H1 (cell line): Measurements from ENCODE around the gene IKBIP. TPM values are rescaled to one million over a fixed set of nuclear protein-coding genes. Genes with fewer than 3 reads are reported as not detected.

Experiments
- CTCF ChIA-PET: fragments of 300-600 bp; sonication (Branson Sonifier 250); formaldehyde crosslinking; loops from one replicate; lab custom pipeline; 2021; ENCODE audit not compliant: partially characterized antibody; lab: Charles Lee
- POLR2A ChIA-PET: fragments of 300-600 bp; sonication (Branson Sonifier 250); formaldehyde crosslinking; loops from one replicate; lab custom pipeline; 2021; ENCODE audit warnings: inconsistent platforms; ENCODE audit not compliant: partially characterized antibody; lab: Charles Lee
- DNase-seq, 2 experiments: peaks; one replicate each; pipeline versions ENCODE4 v3.0.0 to v3.0.0-alpha.2; 2010 to 2022; ENCODE audit warnings: low spot score in 2 of 2, low read depth in 1 of 2, mixed read lengths in 1 of 2
- FAIRE-seq: peaks from 2 replicates; lab custom pipeline; 2011; peaks lifted over from hg19 to GRCh38; lab: Jason Lieb, UNC
- H2AFZ ChIP-seq: 2 replicates; pipeline ENCODE4 v1.8.1; 2012; ENCODE audit warnings: low read length, inconsistent platforms
- H2AK5ac ChIP-seq: 2 replicates; pipeline ENCODE4 v1.6.1; 2013; ENCODE audit warnings: low read depth, low read length
- H2BK120ac ChIP-seq: replicated peaks from 2 replicates; pipeline ENCODE3; 2013; ENCODE audit warnings: low read depth, low read length, inconsistent platforms
- H2BK12ac ChIP-seq: 2 replicates; pipeline ENCODE4 v1.6.1; 2013; ENCODE audit warnings: low read depth, low read length
- H2BK15ac ChIP-seq: 2 replicates; pipeline ENCODE4 v1.6.1; 2013; ENCODE audit warnings: low read length
- H2BK20ac ChIP-seq: 2 replicates; pipeline ENCODE4 v1.6.1; 2013; ENCODE audit warnings: low read length
- H2BK5ac ChIP-seq: 2 replicates; pipeline ENCODE4 v1.6.1; 2013; ENCODE audit warnings: low read depth, low read length
- H3K14ac ChIP-seq: 2 replicates; pipeline ENCODE4 v1.6.1; 2013; ENCODE audit warnings: inconsistent platforms; ENCODE audit not compliant: insufficient read length
- H3K18ac ChIP-seq: 2 replicates; pipeline ENCODE4 v1.6.1; 2013; ENCODE audit warnings: low read length; ENCODE audit errors: extremely low read depth
- H3K23ac ChIP-seq: 2 replicates; pipeline ENCODE4 v1.6.1; 2013; ENCODE audit warnings: inconsistent platforms; ENCODE audit not compliant: insufficient read length
- H3K23me2 ChIP-seq: 2 replicates; pipeline ENCODE4 v1.6.1; 2013; ENCODE audit warnings: low read depth, low read length
- H3K27ac ChIP-seq: 2 replicates; pipeline ENCODE4 v1.6.1; 2011; ENCODE audit warnings: low read depth, low read length, inconsistent platforms
- H3K27me3 ChIP-seq, 4 experiments: replicated peaks in 1 of 4; 1 replicate in 1 of 4; 2 replicates in 3 of 4; pipeline versions ENCODE4 v1.6.1 to v1.8.1; 2011 to 2013; ENCODE audit warnings: low read length in 3 of 4, mild to moderate bottlenecking in 3 of 4, inconsistent platforms in 2 of 4, mixed read lengths in 2 of 4, moderate library complexity in 1 of 4; ENCODE audit not compliant: control insufficient read depth in 3 of 4, insufficient read depth in 3 of 4; ENCODE audit errors: extremely low read depth in 1 of 4
- H3K36me3 ChIP-seq, 4 experiments: 2 replicates each; pipeline versions ENCODE4 v1.6.1 to v1.8.1; 2011 to 2013; ENCODE audit warnings: mild to moderate bottlenecking in 4 of 4, low read length in 3 of 4, moderate library complexity in 2 of 4, control low read depth in 1 of 4, inconsistent platforms in 1 of 4; ENCODE audit not compliant: insufficient read depth in 4 of 4, control insufficient read depth in 2 of 4
- H3K4ac ChIP-seq: replicated peaks from 2 replicates; pipeline ENCODE3; 2013; ENCODE audit warnings: low read length, low read depth, mixed read lengths, inconsistent platforms; ENCODE audit not compliant: insufficient read length
- H3K4me1 ChIP-seq, 4 experiments: replicated peaks in 1 of 4; 1 replicate in 1 of 4; 2 replicates in 3 of 4; pipeline versions ENCODE4 v1.6.1 to v1.8.1; 2011 to 2013; ENCODE audit warnings: low read length in 3 of 4, inconsistent platforms in 2 of 4, mixed read lengths in 1 of 4; ENCODE audit not compliant: insufficient read depth in 4 of 4, control insufficient read depth in 3 of 4
- H3K4me2 ChIP-seq, 2 experiments: 2 replicates each; pipeline versions ENCODE4 v1.6.1 to v1.8.1; 2011 to 2013; ENCODE audit warnings: low read depth in 2 of 2, low read length in 2 of 2, control low read depth in 1 of 2, inconsistent platforms in 1 of 2, mild to moderate bottlenecking in 1 of 2; ENCODE audit not compliant: insufficient read depth in 1 of 2
- H3K4me3 ChIP-seq, 4 experiments: fragments of 200-600, 300-600 bp in 1 of 4; sonication (generic), shearing (Covaris generic), sonication (Bioruptor Twin) in 1 of 4; 2 replicates each; pipeline versions ENCODE4 v1.5.1 to v1.8.1; 2011 to 2016; ENCODE audit warnings: low read length in 4 of 4, low read depth in 3 of 4, control low read depth in 2 of 4, inconsistent platforms in 2 of 4, mild to moderate bottlenecking in 2 of 4, mixed read lengths in 1 of 4, moderate library complexity in 1 of 4; ENCODE audit not compliant: insufficient read depth in 2 of 4; ENCODE audit errors: extremely low read depth in 1 of 4
- H3K56ac ChIP-seq: replicated peaks from 2 replicates; pipeline ENCODE3; 2013; ENCODE audit warnings: low read depth, mild to moderate bottlenecking, mixed read lengths, low read length, inconsistent platforms; ENCODE audit not compliant: insufficient read length
- H3K79me1 ChIP-seq: 2 replicates; pipeline ENCODE4 v1.6.1; 2013; ENCODE audit warnings: low read depth, low read length, control low read depth
- H3K79me2 ChIP-seq, 2 experiments: 2 replicates each; pipeline versions ENCODE4 v1.6.1 to v1.8.1; 2012 to 2013; ENCODE audit warnings: low read length in 2 of 2, mild to moderate bottlenecking in 2 of 2, inconsistent platforms in 1 of 2; ENCODE audit not compliant: insufficient read depth in 2 of 2, control insufficient read depth in 1 of 2
- H3K9ac ChIP-seq, 4 experiments: replicated peaks in 1 of 4; 1 replicate in 1 of 4; 2 replicates in 3 of 4; pipeline versions ENCODE4 v1.6.1 to v1.8.1; 2011 to 2013; ENCODE audit warnings: low read depth in 3 of 4, low read length in 3 of 4, control low read depth in 2 of 4, mild to moderate bottlenecking in 2 of 4, moderate library complexity in 2 of 4, inconsistent platforms in 1 of 4; ENCODE audit errors: extremely low read depth in 1 of 4
- H3K9me3 ChIP-seq, 2 experiments: 2 replicates each; pipeline versions ENCODE4 v1.6.1 to v1.8.1; 2012 to 2013; ENCODE audit warnings: mild to moderate bottlenecking in 2 of 2, moderate library complexity in 2 of 2, control low read depth in 1 of 2, inconsistent platforms in 1 of 2, low read depth in 1 of 2, low read length in 1 of 2, mixed read lengths in 1 of 2; ENCODE audit not compliant: insufficient read depth in 2 of 2
- H4K20me1 ChIP-seq, 2 experiments: replicated peaks in 1 of 2; 2 replicates each; pipeline versions ENCODE3 to v1.8.1; 2011 to 2013; ENCODE audit warnings: inconsistent platforms in 2 of 2, low read length in 2 of 2, mild to moderate bottlenecking in 1 of 2; ENCODE audit not compliant: insufficient read depth in 2 of 2, control insufficient read depth in 1 of 2
- H4K5ac ChIP-seq: 2 replicates; pipeline ENCODE4 v1.6.1; 2013; ENCODE audit warnings: low read length, low read depth, mixed read lengths, inconsistent platforms; ENCODE audit not compliant: insufficient read length
- H4K8ac ChIP-seq: 2 replicates; pipeline ENCODE4 v1.8.0; 2013; ENCODE audit warnings: mild to moderate bottlenecking, moderate library complexity, low read length, inconsistent platforms; ENCODE audit not compliant: insufficient read depth; ENCODE audit errors: extremely low read depth
- H4K91ac ChIP-seq: replicated peaks from 2 replicates; pipeline ENCODE3; 2013; ENCODE audit warnings: low read length, mixed read lengths, inconsistent platforms; ENCODE audit not compliant: insufficient read length
- BACH1 ChIP-seq: IDR thresholded peaks from 2 replicates; pipeline ENCODE4 v1.6.1; 2012; ENCODE audit warnings: low read length, improper control_type of control experiment
- CBX8 ChIP-seq: fragments of 300-800, 300-1000 bp; sonication (generic); IDR thresholded peaks from 2 replicates; pipeline ENCODE4 v1.7.1; 2016; ENCODE audit warnings: low read depth, low read length, borderline replicate concordance
- JUN ChIP-seq: IDR thresholded peaks from 2 replicates; pipeline ENCODE4 v1.6.1; 2011; ENCODE audit warnings: low read depth, mild to moderate bottlenecking, improper control_type of control experiment, low read length
- KDM4A ChIP-seq: IDR thresholded peaks from one replicate; pipeline ENCODE4 v1.7.1; 2012; ENCODE audit warnings: low read depth, mild to moderate bottlenecking, moderate library complexity, low read length, inconsistent platforms; ENCODE audit not compliant: severe bottlenecking
- RBBP5 ChIP-seq: IDR thresholded peaks from 2 replicates; pipeline ENCODE4 v1.7.1; 2012; ENCODE audit warnings: low read depth, mild to moderate bottlenecking, inconsistent platforms, low read length, moderate library complexity, borderline replicate concordance
- SP2 ChIP-seq: IDR thresholded peaks from 2 replicates; pipeline ENCODE4 v1.6.1; 2012; ENCODE audit warnings: mild to moderate bottlenecking, low read length, inconsistent platforms
- TAF1 ChIP-seq: IDR thresholded peaks from 2 replicates; pipeline ENCODE4 v1.6.1; 2011; ENCODE audit warnings: mild to moderate bottlenecking, low read depth, low read length
- WGBS, 2 experiments: shearing (Covaris generic) in 1 of 2; methylation state at CpG; one replicate each; pipeline versions ENCODE4 v1.1.6 to v1.1.7; 2013 to 2015; ENCODE audit warnings: low lambda C conversion rate in 2 of 2, mixed read lengths in 2 of 2, inconsistent platforms in 1 of 2, low coverage in 1 of 2, missing lambda C conversion rate in 1 of 2; ENCODE audit not compliant: insufficient replicate concordance in 2 of 2, insufficient coverage in 1 of 2, insufficient read length in 1 of 2; ENCODE audit errors: extremely low coverage in 1 of 2, missing lambda C conversion rate in 1 of 2; 5-methylcytosine and 5-hydroxymethylcytosine counted together
- polyA plus RNA-seq, 7 experiments: library from polyadenylated mRNA; depleted of rRNA in 3 of 7; stranded (reverse) in 5 of 7; unstranded in 2 of 7; fragments of >200 nt in 5 of 7; fragments of 200-250 nt in 2 of 7; gene quantifications; 1 replicate in 5 of 7; 2 replicates in 1 of 7; 4 replicates in 1 of 7; pipeline versions ENCODE4 v1.2.1 to v1.2.3, GENCODE V29; 2011 to 2013; ENCODE audit warnings: missing spikeins in 2 of 7, mixed read lengths in 2 of 7
- total RNA-seq: library from RNA; stranded (reverse); fragmentation: NEBNext Ultra II Directional; extraction: Animal tissue kit (Norgen Biotek cat#: 25700); gene quantifications from 2 replicates; pipeline ENCODE4 v1.2.1, GENCODE V29; 2021
- TF ChIP-seq, protein P1 (sequence below): IDR thresholded peaks from 2 replicates; pipeline ENCODE4 v1.6.1; 2012; ENCODE audit warnings: low read length, inconsistent platforms
- TF ChIP-seq, protein P2 (sequence below), 3 experiments: IDR thresholded peaks; 1 replicate in 2 of 3; 2 replicates in 1 of 3; pipeline versions ENCODE4 v1.5.1 to v1.6.1; 2011; ENCODE audit warnings: low read length in 3 of 3, mild to moderate bottlenecking in 3 of 3, inconsistent platforms in 2 of 3, low read depth in 1 of 3, moderate library complexity in 1 of 3; ENCODE audit not compliant: insufficient read depth in 1 of 3; ENCODE audit errors: control extremely low read depth in 1 of 3

IKBIP gene
- total and polyA plus RNA-seq, 2 of the 8 experiments (the other 6 are each of a cell fraction or from before 2014, with no cell fraction given), result 2.7 to 12.4 TPM

DNA sequence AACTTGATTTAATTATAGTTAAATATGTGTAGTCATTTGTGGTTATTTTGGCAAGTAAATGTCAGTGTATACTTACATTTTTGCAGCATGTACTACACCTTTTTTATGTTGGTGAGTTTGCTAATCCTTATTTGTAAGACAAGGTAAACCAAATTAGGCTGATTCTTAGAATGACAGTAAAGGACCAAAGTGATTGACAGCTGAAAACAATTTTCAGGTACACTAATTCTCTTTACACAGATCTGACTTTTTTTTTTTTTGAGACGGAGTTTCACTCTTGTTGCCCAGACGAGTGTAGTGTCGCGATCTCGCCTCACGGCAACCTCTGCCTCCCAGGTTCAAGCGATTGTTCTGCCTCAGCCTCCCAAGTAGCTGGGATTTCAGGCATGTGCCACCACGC is 42.7 kb downstream of the IKBIP start:
- Histone ChIP-seq H3K23me2 (no peaks in the 10 kb centered on the region), H3K56ac (no peak overlapping the region), H3K27ac (no peak overlapping the region), H3K18ac (no peak overlapping the region), H3K36me3 (peaks cover 23 to 72% (median 55%) of the 10 kb centered on the region in 4 experiments), H2AK5ac (no peak overlapping the region), H2BK12ac (no peak overlapping the region), H3K9ac (no peak overlapping the region), H2AFZ (no peak overlapping the region), H3K14ac (no peak overlapping the region), H2BK20ac (no peak overlapping the region), H4K5ac (no peak overlapping the region), H3K27me3 (no peaks in the 10 kb centered on the region), H3K9me3 (no peaks in the 10 kb centered on the region), H3K4me2 (no peak overlapping the region), H4K8ac (no peak overlapping the region), H3K4me3 (no peak overlapping the region), H2BK5ac (no peak overlapping the region), H3K23ac (no peak overlapping the region), H4K91ac (no peak overlapping the region), H2BK120ac (no peak overlapping the region), H3K79me1 (no peaks in the 10 kb centered on the region), H3K4ac (no peak overlapping the region), H2BK15ac (no peak overlapping the region), H3K4me1 (no peaks in the 10 kb centered on the region), H4K20me1 (peaks cover 5 to 8% of the 10 kb centered on the region in 2 experiments), H3K79me2 (peaks cover 0 to 9% of the 10 kb centered on the region in 2 experiments; a peak in 2 of 4 replicates)
- no peak for DNase-seq
- ChIA-PET CTCF (interaction anchor here (0.7 to 1.4 kb wide), 3 partner anchors 9 to 1743 kb away, joined by 3 to 4 read pairs (median 3); no protein-coding TSS in a partner anchor), POLR2A (interaction anchor here (1.8 to 6.5 kb wide), 2 partner anchors 7 to 9 kb away, joined by 7 to 48 read pairs; partner anchors contain the start of gene SLC25A3)
- WGBS, 2 experiments, result 96% methylated on average over 8 of the region's 8 CpGs; no CpG with 5 or more reads in 1 of the 2 experiments
- FAIRE-seq, result no peak
- TF ChIP-seq CBX8 (no peak), TAF1 (no peak), SP2 (no peak), BACH1 (no peak), KDM4A (no peak), RBBP5 (no peak), JUN (no peak)
- TF ChIP-seq, protein P1, sequence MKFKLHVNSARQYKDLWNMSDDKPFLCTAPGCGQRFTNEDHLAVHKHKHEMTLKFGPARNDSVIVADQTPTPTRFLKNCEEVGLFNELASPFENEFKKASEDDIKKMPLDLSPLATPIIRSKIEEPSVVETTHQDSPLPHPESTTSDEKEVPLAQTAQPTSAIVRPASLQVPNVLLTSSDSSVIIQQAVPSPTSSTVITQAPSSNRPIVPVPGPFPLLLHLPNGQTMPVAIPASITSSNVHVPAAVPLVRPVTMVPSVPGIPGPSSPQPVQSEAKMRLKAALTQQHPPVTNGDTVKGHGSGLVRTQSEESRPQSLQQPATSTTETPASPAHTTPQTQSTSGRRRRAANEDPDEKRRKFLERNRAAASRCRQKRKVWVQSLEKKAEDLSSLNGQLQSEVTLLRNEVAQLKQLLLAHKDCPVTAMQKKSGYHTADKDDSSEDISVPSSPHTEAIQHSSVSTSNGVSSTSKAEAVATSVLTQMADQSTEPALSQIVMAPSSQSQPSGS, result no peak
- TF ChIP-seq, protein P2, sequence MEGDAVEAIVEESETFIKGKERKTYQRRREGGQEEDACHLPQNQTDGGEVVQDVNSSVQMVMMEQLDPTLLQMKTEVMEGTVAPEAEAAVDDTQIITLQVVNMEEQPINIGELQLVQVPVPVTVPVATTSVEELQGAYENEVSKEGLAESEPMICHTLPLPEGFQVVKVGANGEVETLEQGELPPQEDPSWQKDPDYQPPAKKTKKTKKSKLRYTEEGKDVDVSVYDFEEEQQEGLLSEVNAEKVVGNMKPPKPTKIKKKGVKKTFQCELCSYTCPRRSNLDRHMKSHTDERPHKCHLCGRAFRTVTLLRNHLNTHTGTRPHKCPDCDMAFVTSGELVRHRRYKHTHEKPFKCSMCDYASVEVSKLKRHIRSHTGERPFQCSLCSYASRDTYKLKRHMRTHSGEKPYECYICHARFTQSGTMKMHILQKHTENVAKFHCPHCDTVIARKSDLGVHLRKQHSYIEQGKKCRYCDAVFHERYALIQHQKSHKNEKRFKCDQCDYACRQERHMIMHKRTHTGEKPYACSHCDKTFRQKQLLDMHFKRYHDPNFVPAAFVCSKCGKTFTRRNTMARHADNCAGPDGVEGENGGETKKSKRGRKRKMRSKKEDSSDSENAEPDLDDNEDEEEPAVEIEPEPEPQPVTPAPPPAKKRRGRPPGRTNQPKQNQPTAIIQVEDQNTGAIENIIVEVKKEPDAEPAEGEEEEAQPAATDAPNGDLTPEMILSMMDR (IDR thresholded peaks at IDR 0.05; ENCODE audit: control extremely low read depth in 1 of 3, insufficient read depth in 1 of 3, low read depth in 1 of 3, low read length in 3 of 3), result no peak
